Stimulated activated CD8-positive, alpha-beta memory T cell treated with anti-CD3 and anti-CD28 coated beads, Interleukin-7, amount 100 ng/mL, for 4 hours (primary cell): ENCODE measurements around the gene SLC25A45.
A peak's percentile ranks its signal among the peaks of the same experiment; 100 is the strongest.

ENCODE experiments used
- DNase-seq, 2 donors: peaks; one replicate each; pipeline ENCODE4 v3.0.0-alpha.2; 2020; ENCODE audit warnings: low read depth in 2 of 2

Gene SLC25A45

GRCh38 chr11:65389294-65389980, 7.0 kb upstream of the SLC25A45 start:
- DNase-seq, result no peak

- DNase-seq, result no peak
Measured at GRCh38 chr11:65388731-65389130, 6.3 kb upstream of the SLC25A45 start.

GRCh38 chr11:65386307-65387140, 4.1 kb upstream of the SLC25A45 start, which contains the start of gene FRMD8:
Gene FRMD8 (plus strand): TSS chr11:65386637. CDS start chr11:65387037, 400 bp downstream.
- DNase-seq, result peak; percentile 74 to 87

GRCh38 chr11:65384301-65384889, 1.9 kb upstream of the SLC25A45 start:
- DNase-seq, result no peak

GRCh38 chr11:65383778-65384177, 1.3 kb upstream of the SLC25A45 start:
- no peak for DNase-seq

GRCh38 chr11:65382804-65383368, 440 bp upstream of the SLC25A45 start:
- DNase-seq, result no peak

- DNase-seq, result no peak
Measured at GRCh38 chr11:65381716-65382032, 772 bp downstream of the SLC25A45 start.

- no peak for DNase-seq
Measured at GRCh38 chr11:65380460-65381119, 1.9 kb downstream of the SLC25A45 start.

GRCh38 chr11:65379698-65380459, 2.6 kb downstream of the SLC25A45 start:
- no peak for DNase-seq

- DNase-seq, result no peak
Measured at GRCh38 chr11:65378928-65379638, 3.4 kb downstream of the SLC25A45 start.

- DNase-seq, result no peak
Measured at GRCh38 chr11:65378208-65378927, 4.1 kb downstream of the SLC25A45 start.

GRCh38 chr11:65377777-65378176, 4.7 kb downstream of the SLC25A45 start:
- no peak for DNase-seq

GRCh38 chr11:65377036-65377435, 5.4 kb downstream of the SLC25A45 start:
- DNase-seq, result no peak

- no peak for DNase-seq
Measured at GRCh38 chr11:65376138-65376713, 6.2 kb downstream of the SLC25A45 start.

GRCh38 chr11:65375012-65375411, 7.4 kb downstream of the SLC25A45 start:
- no peak for DNase-seq

GRCh38 chr11:65373839-65374580, 8.4 kb downstream of the SLC25A45 start:
- DNase-seq, result no peak

- DNase-seq, result no peak
Measured at GRCh38 chr11:65370659-65371049, 11.8 kb downstream of the SLC25A45 start.

GRCh38 chr11:65366340-65366773, 16.1 kb downstream of the SLC25A45 start:
- DNase-seq, result no peak

GRCh38 chr11:65363770-65364169, 18.7 kb downstream of the SLC25A45 start:
- DNase-seq, result no peak
